MG63 (cell line): ENCODE data around the gene CMPK1. TPM values are rescaled to one million over a fixed set of nuclear protein-coding genes. Genes with fewer than 3 reads are reported as not detected.
A peak's percentile ranks its signal among the peaks of the same experiment; 100 is the strongest.

ENCODE experiments used
- DNase-seq: peaks from one replicate; pipeline ENCODE4 v3.0.0-alpha.2; 2020
- H3K27me3 ChIP-seq: fragments of 250-450 bp; sonication (Bioruptor Pico); 2 replicates; pipeline ENCODE4 v1.5.1; 2020; ENCODE audit warnings: mild to moderate bottlenecking, moderate library complexity
- H3K36me3 ChIP-seq: fragments of 250-450 bp; sonication (Bioruptor Pico); 2 replicates; pipeline ENCODE4 v1.5.1; 2020; ENCODE audit warnings: mild to moderate bottlenecking, moderate library complexity
- H3K4me3 ChIP-seq: fragments of 250-450 bp; sonication (Bioruptor Pico); 2 replicates; pipeline ENCODE4 v1.5.1; 2020; ENCODE audit warnings: mild to moderate bottlenecking, moderate library complexity
- H3K9me3 ChIP-seq: fragments of 250-450 bp; sonication (Bioruptor Pico); 2 replicates; pipeline ENCODE4 v1.5.1; 2020; ENCODE audit warnings: mild to moderate bottlenecking, moderate library complexity
- total RNA-seq: library from RNA; depleted of rRNA; stranded (reverse); fragments of >200 nt; shearing (Covaris generic); gene quantifications from 2 replicates; pipeline ENCODE4 v1.2.3, GENCODE V29; 2014; ENCODE audit warnings: low replicate concordance

The CMPK1 gene
- total RNA-seq, 1 experiment from 2014 or later = 148 TPM

DNA sequence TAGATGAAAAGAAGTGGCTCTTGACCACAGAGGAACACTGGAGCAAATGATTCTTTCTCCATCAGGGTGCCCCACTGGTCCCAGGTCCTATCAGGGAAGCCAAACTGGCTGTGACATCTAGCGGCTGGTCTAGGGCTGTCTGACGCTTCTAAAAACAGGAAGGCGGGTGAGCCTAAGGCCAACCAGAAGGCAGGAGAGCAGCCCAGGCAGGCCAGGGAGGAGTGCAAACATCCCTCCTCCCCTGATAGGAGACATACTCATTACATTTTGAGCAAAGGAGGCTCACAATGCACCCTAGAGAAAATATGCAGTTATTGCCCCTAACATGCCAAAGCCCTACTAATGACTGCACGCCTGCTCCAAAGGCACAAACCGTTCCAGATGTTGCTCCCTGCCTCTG is 72.1 kb downstream of the CMPK1 start:
- H3K27me3 ChIP-seq = no peaks in the 10 kb centered on the region
- H3K9me3 ChIP-seq = no peaks in the 10 kb centered on the region
- no peaks in the 10 kb centered on the region for H3K36me3 ChIP-seq
- H3K4me3 ChIP-seq = no peak overlapping the region
- no peak for DNase-seq

DNA sequence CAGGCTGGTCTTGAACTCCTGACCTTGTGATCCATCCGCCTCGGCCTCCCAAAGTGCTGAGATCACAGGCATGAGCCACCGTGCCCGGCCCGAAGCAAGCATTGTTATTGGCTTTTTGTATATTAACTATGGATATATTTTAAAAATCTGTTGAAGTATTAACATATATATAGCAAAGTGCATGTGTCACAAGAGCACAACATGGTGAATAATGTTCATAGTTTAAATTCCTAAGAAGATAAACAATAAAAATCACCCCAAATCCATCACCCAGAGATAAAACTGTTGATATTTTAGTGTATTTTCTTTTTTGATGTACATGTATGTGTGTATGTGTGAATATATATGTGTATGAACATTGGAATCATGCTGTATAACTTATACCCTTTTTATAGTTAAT is 73.4 kb downstream of the CMPK1 start:
- no peaks in the 10 kb centered on the region for H3K9me3 ChIP-seq
- H3K36me3 ChIP-seq = no peaks in the 10 kb centered on the region
- no peak overlapping the region for H3K4me3 ChIP-seq
- no peak for DNase-seq
- H3K27me3 ChIP-seq = no peaks in the 10 kb centered on the region

DNA sequence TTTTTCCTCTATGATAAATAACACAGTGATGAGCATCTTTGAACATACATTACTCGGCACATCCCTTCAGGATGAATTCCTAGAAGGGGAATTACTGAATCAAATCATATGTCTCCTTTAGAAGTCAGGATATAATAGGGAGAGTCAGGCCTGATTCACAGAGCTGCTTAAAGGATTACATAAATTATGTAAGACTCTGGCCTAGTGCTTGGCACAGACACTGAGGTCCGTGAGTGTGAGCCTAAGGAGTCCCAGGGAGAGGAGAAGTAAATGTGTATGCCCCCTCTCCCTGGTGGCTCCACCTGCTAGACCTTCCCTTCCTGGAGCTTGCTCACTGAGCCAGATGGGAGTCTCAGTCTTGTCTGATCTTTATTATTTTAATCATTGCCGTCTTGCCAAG is 73.9 kb downstream of the CMPK1 start:
- Histone ChIP-seq H3K4me3 (no peak overlapping the region), H3K9me3 (no peaks in the 10 kb centered on the region), H3K27me3 (no peaks in the 10 kb centered on the region), H3K36me3 (no peaks in the 10 kb centered on the region)
- peak; percentile 56 for DNase-seq

DNA sequence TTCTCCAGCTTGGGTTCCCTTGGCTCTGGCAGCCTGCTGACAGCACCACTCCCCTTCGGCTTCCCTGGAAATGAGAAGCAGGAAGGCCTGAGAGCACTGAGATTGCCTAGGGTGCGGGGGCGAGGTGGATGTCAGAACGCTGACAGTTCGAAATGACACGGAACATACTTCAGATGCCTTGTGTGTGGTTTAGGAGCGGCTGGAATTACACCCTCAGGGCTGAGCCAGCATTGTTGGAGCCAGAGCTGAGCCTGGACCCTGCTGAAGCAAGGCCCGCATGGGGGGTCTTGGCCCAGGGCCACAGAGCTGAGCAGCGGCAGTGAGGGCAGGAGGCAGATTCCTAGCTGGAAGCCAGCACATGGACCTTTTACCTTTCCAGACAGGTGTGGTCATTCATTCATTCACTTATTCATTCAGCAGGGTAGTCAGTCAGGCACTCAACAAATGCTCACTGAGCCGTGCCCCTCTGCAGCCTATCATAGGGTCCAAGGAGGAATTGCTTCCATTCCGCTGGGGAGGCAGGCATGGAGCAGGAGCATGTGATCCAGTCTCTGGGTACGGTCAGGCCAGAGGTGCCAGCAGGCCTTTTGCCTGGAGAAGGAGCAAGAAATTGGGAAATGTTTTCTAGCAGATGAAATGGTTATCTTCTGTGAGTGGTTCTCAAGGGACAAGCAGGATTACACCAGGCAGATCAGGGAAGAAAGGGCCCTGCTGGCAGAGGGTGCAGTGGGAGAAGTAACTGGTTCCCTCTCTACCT is 75.9 kb downstream of the CMPK1 start:
- no peaks in the 10 kb centered on the region for H3K36me3 ChIP-seq
- peak; percentile 78 for DNase-seq
- H3K4me3 ChIP-seq = no peak overlapping the region
- H3K9me3 ChIP-seq = no peaks in the 10 kb centered on the region
- no peaks in the 10 kb centered on the region for H3K27me3 ChIP-seq

DNA sequence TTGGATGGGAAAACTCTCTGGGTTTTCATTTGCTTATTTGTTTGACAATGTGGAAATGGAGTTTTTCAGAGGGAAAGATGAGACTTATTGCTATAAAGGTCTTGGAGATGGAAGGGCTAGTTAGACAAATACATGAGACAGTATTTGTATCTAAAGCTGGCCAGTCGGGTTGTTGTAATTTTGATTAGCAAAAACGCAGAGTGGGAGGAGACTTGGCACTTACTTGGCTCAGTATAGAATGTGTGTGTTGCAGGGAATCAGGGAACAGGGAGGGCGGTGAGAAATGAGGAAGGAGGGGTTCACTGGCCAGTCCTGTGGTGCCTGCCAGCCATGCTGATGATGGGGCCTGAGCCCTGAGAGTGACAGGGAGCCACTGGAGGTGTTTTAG is 76.5 kb downstream of the CMPK1 start:
- Histone ChIP-seq H3K9me3 (no peaks in the 10 kb centered on the region), H3K27me3 (no peaks in the 10 kb centered on the region), H3K36me3 (no peaks in the 10 kb centered on the region), H3K4me3 (no peak overlapping the region)
- DNase-seq = no peak

DNA sequence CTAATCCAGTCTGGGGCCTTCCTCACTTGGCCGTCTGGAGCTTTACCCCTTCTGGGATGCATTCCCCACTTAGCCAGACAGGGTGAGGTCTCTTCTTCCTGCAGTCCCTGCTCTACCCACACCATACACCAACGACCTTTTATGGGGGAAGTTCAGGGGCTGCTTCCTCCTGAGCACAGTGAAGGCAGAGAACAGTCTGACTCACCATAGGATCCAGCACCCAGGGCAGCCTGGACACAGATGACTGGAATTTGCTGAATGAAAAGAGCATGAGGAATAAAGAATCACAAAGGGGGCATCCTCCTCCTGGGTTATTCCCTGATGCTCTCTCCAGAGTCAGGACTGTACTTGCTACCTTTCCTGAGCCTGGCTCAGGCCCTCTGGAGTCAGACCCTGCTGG is 77.8 kb downstream of the CMPK1 start:
- Histone ChIP-seq H3K27me3 (no peaks in the 10 kb centered on the region), H3K9me3 (no peaks in the 10 kb centered on the region), H3K4me3 (no peak overlapping the region), H3K36me3 (no peaks in the 10 kb centered on the region)
- DNase-seq = no peak

DNA sequence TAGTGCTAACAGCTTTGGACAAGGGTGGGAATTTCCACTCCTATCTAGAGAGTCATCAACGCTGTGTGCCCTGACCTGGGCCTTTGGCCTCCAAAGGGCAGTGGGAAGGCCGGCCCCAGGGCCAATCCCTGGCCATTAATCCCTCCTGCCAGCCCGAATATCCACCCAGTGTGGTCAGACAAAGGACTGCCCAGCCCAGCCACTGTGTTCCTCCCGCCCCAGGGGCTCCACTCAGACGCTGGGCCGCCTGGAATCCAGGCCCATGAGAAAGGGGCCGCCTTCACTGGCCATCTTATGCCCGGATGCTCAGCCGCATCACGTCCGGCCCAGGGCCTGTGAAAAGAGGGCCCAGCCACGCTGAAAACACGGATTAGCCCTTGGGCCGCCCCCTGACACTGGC is 78.8 kb downstream of the CMPK1 start:
- H3K36me3 ChIP-seq = no peaks in the 10 kb centered on the region
- no peaks in the 10 kb centered on the region for H3K27me3 ChIP-seq
- H3K4me3 ChIP-seq = no peak overlapping the region
- DNase-seq = no peak
- H3K9me3 ChIP-seq = no peaks in the 10 kb centered on the region

DNA sequence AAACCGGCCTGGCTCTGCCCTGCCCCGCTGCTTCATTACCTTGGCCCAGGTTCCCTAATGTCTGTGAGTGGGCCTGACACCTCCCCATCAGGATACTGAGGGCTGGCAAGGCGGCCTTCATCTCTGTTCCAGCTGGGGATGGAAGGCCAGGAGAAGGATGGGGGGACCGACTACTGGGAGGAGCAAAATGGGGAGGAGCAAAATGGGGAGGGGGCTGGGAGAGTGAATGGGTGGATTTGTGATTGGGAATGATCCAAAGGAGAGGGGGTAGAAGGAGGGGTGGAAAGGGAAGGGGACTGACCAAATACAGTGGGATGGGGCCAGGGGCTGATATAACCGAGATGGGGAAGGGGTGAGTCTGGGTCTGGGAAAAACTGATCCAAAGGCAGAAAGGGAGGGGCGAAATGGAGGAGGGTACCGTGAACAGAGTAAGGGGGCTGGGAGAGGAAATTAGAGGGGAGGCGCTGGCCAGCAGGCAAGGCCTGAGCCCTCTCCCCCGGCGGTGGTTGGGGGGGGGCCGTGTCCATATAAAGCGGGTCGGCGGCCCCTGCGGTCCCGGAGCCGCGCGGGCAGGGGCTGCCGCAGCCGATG is 82.2 kb downstream of the CMPK1 start, which contains the start of gene FOXE3:
Gene FOXE3 (plus strand): TSS at position 558 of the 591 bp plus-strand sequence. CDS start 31 bp downstream, at position 589.
- Histone ChIP-seq H3K4me3 (no peak within 1 kb of the TSS), H3K27me3 (no peaks in the 10 kb centered on the region), H3K36me3 (no peaks in the 10 kb centered on the region), H3K9me3 (no peaks in the 10 kb centered on the region)
- DNase-seq = no peak

DNA sequence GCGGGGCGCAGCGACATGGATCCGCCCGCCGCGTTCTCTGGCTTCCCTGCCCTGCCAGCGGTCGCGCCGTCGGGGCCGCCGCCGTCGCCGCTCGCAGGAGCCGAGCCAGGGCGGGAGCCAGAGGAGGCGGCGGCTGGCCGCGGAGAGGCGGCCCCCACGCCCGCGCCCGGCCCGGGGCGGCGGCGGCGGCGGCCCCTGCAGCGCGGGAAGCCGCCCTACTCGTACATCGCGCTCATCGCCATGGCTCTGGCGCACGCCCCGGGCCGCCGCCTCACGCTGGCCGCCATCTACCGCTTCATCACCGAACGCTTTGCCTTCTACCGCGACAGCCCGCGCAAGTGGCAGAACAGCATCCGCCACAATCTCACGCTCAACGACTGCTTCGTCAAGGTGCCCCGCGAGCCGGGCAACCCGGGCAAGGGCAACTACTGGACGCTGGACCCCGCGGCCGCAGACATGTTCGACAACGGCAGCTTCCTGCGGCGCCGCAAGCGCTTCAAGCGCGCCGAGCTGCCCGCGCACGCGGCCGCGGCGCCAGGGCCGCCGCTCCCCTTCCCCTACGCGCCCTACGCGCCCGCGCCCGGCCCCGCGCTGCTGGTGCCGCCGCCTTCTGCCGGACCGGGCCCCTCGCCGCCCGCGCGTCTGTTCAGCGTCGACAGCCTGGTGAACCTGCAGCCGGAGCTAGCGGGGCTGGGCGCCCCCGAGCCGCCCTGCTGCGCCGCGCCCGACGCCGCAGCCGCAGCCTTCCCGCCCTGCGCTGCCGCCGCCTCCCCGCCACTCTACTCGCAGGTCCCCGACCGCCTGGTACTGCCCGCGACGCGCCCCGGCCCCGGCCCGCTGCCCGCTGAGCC is 83.0 kb downstream of the CMPK1 start:
- Histone ChIP-seq H3K27me3 (no peaks in the 10 kb centered on the region), H3K9me3 (no peaks in the 10 kb centered on the region), H3K36me3 (no peaks in the 10 kb centered on the region), H3K4me3 (no peak overlapping the region)
- DNase-seq = peak; percentile 21

DNA sequence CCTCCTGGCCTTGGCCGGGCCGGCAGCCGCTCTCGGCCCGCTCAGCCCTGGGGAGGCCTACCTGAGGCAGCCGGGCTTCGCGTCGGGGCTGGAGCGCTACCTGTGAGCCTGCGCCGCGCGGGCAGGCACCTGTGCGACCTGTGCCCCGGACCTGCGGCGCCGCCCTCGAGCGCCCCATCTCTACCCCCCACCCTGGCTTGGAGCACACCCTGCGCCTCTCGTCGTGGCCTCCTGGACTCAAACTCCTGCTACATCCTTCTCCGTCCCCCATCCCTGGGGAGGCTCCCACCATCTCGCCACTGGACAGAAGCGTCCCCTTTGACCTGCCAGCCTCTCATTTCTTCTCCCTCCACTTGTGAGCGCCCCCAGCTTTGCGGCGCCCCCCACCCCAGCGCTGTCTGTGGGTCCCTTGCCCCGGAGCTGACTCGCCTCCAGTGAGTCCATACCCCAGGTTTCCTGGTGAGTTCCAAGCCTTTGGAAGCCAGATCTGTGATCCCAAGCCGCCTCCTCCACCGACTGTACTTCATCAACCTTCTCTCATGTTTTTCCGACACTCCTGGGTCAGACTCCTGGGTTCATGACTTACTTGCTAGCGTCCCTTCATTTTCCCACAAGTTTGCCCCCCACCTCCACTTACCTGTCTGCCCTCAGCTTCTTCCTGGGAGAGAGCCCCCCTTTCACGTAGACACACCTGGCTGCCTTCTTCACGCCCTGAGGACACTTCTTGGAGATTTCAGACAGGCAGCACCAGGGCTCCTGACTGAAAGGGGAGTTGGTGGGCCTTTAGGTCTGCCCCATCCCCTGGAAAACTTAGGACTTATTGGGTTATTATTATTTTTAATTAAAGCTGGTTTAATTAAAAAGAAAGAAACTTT is 83.8 kb downstream of the CMPK1 start:
- no peak for DNase-seq
- no peaks in the 10 kb centered on the region for H3K27me3 ChIP-seq
- no peak overlapping the region for H3K4me3 ChIP-seq
- H3K9me3 ChIP-seq = no peaks in the 10 kb centered on the region
- H3K36me3 ChIP-seq = no peaks in the 10 kb centered on the region

DNA sequence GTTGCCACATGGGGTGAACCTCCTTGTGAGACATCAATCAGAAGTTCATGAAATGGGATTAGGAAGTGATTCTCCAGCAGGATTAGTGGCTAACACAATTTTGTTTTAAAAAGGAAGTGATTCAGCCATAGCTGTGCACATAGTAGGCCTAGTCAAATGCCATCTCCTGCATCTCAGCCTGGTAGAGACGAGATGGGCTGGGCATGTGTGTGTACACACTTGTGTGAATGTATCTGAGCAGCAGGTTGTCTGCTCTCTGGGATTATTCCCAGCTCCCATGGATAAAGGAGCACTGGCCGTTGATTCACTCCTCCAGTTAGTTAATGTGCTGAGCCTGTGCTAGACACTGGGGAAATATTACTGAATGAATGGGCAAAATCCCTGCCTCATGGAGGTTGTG is 84.5 kb downstream of the CMPK1 start:
- H3K4me3 ChIP-seq = no peak overlapping the region
- H3K27me3 ChIP-seq = no peaks in the 10 kb centered on the region
- H3K36me3 ChIP-seq = no peaks in the 10 kb centered on the region
- no peak for DNase-seq
- no peaks in the 10 kb centered on the region for H3K9me3 ChIP-seq

DNA sequence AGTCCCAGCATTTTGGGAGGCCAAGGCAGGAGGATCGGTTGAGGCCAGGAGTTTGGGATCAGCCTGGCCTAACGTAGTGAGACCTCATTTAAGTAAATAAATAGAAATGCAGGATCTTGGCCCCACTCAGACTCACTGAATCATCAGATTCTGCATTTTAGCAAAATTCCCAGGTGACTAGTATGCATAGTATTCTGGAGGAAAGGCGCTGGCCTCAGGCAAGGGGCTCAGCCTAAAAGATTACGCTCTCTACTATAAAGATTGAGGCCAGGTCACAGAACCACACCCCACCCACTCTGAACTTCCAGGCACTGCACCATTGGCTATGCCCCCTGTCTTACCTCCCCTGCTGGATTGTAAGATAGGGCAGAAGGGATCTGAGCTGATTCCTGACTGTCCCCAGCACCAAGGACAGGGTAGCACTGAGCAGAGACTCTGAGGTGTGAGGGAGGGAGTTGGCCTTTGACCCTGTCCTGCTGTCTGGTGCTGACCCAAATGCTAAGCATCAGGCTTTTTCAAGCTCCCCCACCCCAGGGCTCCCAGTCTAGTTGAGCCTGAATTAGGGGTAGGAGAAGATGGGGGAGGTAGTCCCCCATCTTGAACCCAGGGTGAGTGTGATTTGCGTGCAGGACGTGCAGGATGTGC is 85.2 kb downstream of the CMPK1 start:
- no peak for DNase-seq

DNA sequence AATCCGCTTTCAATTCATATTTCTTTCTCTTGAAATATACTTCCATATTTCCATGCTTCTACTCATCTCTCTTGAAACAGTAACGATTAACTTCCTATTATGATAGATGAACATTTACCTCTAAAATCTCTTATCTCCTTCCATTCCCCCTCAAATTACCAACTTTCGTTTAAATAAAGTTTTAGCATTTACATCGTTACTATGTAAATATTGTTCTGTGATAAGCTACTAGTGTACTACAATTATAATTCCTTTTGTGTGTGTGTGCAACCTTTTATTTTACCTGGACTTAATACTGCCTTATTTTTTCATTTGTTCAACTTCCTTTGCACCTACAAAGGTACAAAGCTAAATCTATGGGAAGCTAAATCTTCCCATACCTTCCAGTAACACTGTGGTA is 87.0 kb downstream of the CMPK1 start:
- DNase-seq = no peak
- no peaks in the 10 kb centered on the region for H3K9me3 ChIP-seq
- H3K36me3 ChIP-seq = no peaks in the 10 kb centered on the region

More for the DNA sequence above, 85.2 kb downstream of the CMPK1 start:
- Histone ChIP-seq H3K27me3 (no peaks in the 10 kb centered on the region), H3K36me3 (no peaks in the 10 kb centered on the region), H3K4me3 (no peak overlapping the region), H3K9me3 (no peaks in the 10 kb centered on the region)

DNA sequence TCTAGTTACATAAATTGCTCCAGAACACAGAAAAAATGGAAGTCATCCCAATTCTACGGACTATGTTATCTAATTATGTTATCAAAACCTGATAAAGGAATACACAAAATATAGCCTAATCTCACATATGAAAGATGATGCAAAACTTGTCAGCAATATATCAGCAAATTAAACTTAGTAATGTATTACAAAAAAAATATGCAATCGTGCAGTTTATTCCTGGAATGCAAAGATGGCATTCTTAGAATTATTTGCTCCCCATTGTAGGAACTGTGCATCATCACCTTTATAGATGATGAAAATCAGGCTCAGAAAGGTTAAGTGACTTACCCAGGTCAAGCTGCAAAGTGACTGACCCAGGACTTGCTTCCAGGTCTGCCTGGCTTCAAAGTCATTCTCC is 90.3 kb downstream of the CMPK1 start:
- Histone ChIP-seq H3K27me3 (no peaks in the 10 kb centered on the region), H3K36me3 (no peaks in the 10 kb centered on the region), H3K9me3 (no peaks in the 10 kb centered on the region), H3K4me3 (no peak overlapping the region)
- DNase-seq = no peak

More for the DNA sequence above, 87.0 kb downstream of the CMPK1 start:
- no peak overlapping the region for H3K4me3 ChIP-seq
- no peaks in the 10 kb centered on the region for H3K27me3 ChIP-seq

DNA sequence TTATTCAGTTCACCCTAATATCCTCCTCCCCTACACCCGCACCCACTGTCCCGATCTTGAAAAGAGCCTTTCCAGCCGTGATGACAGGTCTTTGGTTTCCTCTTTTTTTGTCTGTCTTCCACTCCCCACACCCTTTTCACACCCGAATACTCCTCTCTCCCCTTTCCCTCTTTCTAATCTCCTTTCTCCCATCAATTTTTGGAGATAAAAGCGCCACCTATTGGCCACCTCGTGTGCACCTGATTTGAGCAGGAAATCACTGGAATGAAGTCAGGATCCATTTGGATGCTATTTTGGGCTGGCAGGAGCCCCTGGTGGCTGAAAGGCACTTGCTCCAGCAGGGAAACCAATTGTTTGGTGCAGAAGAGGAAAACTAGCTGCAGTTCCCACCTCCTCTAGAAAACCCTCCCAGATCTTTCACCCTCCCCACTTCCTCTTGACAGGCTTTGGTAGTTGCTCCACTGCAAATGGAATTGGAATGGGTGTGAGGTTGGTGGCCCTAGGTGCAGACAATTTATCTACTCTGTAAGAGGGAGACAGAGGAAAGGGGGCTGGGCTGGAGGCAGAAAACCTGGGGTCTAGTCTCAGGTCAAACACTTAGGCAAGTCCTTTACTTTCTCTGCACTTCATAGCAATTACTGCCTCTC is 90.9 kb downstream of the CMPK1 start:
- H3K27me3 ChIP-seq = no peaks in the 10 kb centered on the region
- peak; percentile 49 for DNase-seq
- H3K9me3 ChIP-seq = no peaks in the 10 kb centered on the region
- H3K36me3 ChIP-seq = no peaks in the 10 kb centered on the region
- no peak overlapping the region for H3K4me3 ChIP-seq
